Ovary (tissue), 3 donors: Measurements from ENCODE around the gene ATXN8OS.

ENCODE experiments used
- CTCF ChIP-seq, 3 donors: fragments of 450-650 bp in 2 of 3; fragments of 200-600 bp in 1 of 3; IDR thresholded peaks; one replicate each; pipeline versions ENCODE4 v1.5.1 to v1.8.0; 2016 to 2022; ENCODE audit warnings: antibody characterized with exemption in 3 of 3, mild to moderate bottlenecking in 1 of 3
- EP300 ChIP-seq: sonication (generic); formaldehyde crosslinking; IDR thresholded peaks from one replicate; pipeline ENCODE4 v1.6.1; 2017; ENCODE audit warnings: antibody characterized with exemption
- donor health status: DM: no; HTN: no; CAD: no.

GRCh38 chr13:70178346-70178745, 70.7 kb downstream of the ATXN8OS start:
- TF ChIP-seq CTCF (IDR thresholded peaks at IDR 0.05) = no peak
- TF ChIP-seq EP300 = no peak
